GM18508 (cell line): Measurements from ENCODE around the gene TNFAIP8.
"Not testable (repeated sequence)": the region's sequence is repeated elsewhere in the genome, so short reads cannot be mapped to it uniquely, and the experiment has no call there.

Experiments used
- ATAC-seq: cut with Tn5 transposase; IDR thresholded peaks from one replicate; pipeline ENCODE4 v1.9.1; 2021; ENCODE audit warnings: moderate number of reproducible peaks; ENCODE audit not compliant: insufficient read depth, unreplicated experiment

TNFAIP8 gene

GRCh38 chr5:119412279-119413227 lies 56.7 kb downstream of the TNFAIP8 start:
- no peak for ATAC-seq

GRCh38 chr5:119414124-119414734 lies 58.4 kb downstream of the TNFAIP8 start:
- not testable (repeated sequence) for ATAC-seq

- ATAC-seq = no peak
These were observed 62.2 kb downstream of the TNFAIP8 start for GRCh38 chr5:119417891-119418605.

GRCh38 chr5:119418606-119419100 lies 62.8 kb downstream of the TNFAIP8 start:
- peak; percentile 62 for ATAC-seq

- ATAC-seq = no peak
These were observed 64.3 kb downstream of the TNFAIP8 start for GRCh38 chr5:119420169-119420568.

GRCh38 chr5:119426057-119426456 lies 70.2 kb downstream of the TNFAIP8 start:
- ATAC-seq = no peak

- no peak for ATAC-seq
These were observed 71.2 kb downstream of the TNFAIP8 start for GRCh38 chr5:119427060-119427459.

- not testable (repeated sequence) for ATAC-seq
These were observed 71.8 kb downstream of the TNFAIP8 start for GRCh38 chr5:119427596-119427995.

- ATAC-seq = not testable (repeated sequence)
These were observed 72.3 kb downstream of the TNFAIP8 start for GRCh38 chr5:119428166-119428565.

GRCh38 chr5:119428574-119428973 lies 72.8 kb downstream of the TNFAIP8 start:
- ATAC-seq = not testable (repeated sequence)

GRCh38 chr5:119432674-119433237 lies 76.9 kb downstream of the TNFAIP8 start:
- ATAC-seq = not testable (repeated sequence)

GRCh38 chr5:119435436-119436132 lies 79.8 kb downstream of the TNFAIP8 start:
- peak; percentile 80 for ATAC-seq

- ATAC-seq = not testable (repeated sequence)
These were observed 82.2 kb downstream of the TNFAIP8 start for GRCh38 chr5:119437785-119438586.

GRCh38 chr5:119438587-119438917 lies 82.7 kb downstream of the TNFAIP8 start:
- ATAC-seq = not testable (repeated sequence)

- no peak for ATAC-seq
These were observed 83.4 kb downstream of the TNFAIP8 start for GRCh38 chr5:119439140-119439631.

- ATAC-seq = not testable (repeated sequence)
These were observed 83.8 kb downstream of the TNFAIP8 start for GRCh38 chr5:119439632-119440031.

GRCh38 chr5:119444643-119445042 lies 88.8 kb downstream of the TNFAIP8 start:
- not testable (repeated sequence) for ATAC-seq

- no peak for ATAC-seq
These were observed 89.7 kb downstream of the TNFAIP8 start for GRCh38 chr5:119445544-119445943.
